Measurements from ENCODE around the gene ARL17A.
"Not testable (repeated sequence)": the region's sequence is repeated elsewhere in the genome, so short reads cannot be mapped to it uniquely, and the experiment has no call there.

DNA sequence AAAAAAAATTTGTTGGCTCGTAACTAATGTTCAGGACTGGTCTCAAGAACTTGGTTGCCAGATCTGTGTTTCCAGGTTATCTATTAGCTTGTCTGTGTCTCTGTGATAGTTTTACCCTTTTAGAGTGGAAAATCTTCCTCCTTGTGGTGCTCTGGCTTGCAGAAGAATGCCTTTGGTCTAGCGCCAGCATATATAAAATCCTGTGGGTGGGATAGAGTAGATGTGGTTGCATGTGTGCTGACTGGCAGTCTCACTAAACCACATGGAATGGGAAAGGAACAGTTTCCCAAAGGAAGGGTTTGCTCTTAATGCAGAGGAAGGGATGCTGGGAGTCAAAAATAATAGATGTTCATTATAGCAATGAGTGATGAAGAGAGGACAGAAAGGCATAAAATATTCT is 44.3 kb upstream of the ARL17A start:
- TF ChIP-seq, protein P1, sequence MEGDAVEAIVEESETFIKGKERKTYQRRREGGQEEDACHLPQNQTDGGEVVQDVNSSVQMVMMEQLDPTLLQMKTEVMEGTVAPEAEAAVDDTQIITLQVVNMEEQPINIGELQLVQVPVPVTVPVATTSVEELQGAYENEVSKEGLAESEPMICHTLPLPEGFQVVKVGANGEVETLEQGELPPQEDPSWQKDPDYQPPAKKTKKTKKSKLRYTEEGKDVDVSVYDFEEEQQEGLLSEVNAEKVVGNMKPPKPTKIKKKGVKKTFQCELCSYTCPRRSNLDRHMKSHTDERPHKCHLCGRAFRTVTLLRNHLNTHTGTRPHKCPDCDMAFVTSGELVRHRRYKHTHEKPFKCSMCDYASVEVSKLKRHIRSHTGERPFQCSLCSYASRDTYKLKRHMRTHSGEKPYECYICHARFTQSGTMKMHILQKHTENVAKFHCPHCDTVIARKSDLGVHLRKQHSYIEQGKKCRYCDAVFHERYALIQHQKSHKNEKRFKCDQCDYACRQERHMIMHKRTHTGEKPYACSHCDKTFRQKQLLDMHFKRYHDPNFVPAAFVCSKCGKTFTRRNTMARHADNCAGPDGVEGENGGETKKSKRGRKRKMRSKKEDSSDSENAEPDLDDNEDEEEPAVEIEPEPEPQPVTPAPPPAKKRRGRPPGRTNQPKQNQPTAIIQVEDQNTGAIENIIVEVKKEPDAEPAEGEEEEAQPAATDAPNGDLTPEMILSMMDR (IDR thresholded peaks at IDR 0.05) = not testable (repeated sequence)
- not testable (repeated sequence) for TF ChIP-seq POLR2AphosphoS5 (IDR thresholded peaks at IDR 0.05)

Data from esophagus muscularis mucosa (tissue), 3 donors.